GM19035 (cell line): ENCODE measurements around the gene ST8SIA2.

Experiments used
- ATAC-seq: cut with Tn5 transposase; IDR thresholded peaks from one replicate; pipeline ENCODE4 v1.9.1; 2021; ENCODE audit not compliant: unreplicated experiment

Gene ST8SIA2

GRCh38 chr15:92480361-92480760 lies 86.7 kb downstream of the ST8SIA2 start:
- ATAC-seq: no peak

DNA sequence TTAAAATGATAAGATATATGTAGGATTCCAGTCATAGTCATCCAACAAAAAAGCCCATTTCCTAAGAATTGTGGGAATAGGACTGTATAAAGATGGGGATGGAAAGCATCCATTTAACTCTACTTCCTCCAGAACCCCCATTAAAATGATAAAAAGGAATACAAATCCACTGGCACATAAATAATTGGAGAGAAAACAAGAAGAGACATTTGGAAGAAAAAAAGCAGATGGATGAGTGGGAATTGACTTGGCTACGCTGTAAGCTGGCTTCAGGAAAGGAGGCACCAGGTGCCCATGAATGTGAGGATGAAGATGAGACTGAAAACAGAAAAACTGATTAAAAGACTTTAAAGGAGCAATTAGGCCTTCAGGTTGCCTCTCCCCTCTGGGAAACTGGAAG lies 91.8 kb downstream of the ST8SIA2 start:
- ATAC-seq: no peak

DNA sequence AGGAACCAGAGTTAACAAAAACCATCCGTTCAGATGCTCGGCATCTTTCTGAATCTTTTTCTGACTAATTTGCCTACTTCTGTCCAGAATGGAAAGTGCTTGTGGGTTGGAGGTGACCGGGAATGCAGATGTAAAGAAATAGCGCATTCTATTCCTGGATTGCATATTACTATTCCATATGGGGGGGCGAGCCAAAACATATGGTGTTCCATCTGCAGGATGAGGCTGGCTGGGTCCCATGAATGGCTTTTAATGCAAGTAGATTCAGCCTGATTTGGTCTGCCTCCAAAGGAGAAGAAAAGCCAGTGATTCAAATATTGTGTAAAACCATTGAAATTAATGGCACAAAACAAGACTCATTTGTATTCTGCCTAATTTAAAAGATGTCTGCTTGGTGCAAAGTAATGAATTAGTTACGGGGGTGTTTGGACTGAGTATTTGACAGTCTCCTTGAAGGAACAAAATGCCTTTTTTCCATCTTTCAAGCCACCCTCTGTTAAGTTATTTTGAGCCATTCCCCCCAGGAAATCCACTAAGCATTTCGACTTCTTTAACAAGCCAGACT lies 99.0 kb downstream of the ST8SIA2 start:
- ATAC-seq: no peak

DNA sequence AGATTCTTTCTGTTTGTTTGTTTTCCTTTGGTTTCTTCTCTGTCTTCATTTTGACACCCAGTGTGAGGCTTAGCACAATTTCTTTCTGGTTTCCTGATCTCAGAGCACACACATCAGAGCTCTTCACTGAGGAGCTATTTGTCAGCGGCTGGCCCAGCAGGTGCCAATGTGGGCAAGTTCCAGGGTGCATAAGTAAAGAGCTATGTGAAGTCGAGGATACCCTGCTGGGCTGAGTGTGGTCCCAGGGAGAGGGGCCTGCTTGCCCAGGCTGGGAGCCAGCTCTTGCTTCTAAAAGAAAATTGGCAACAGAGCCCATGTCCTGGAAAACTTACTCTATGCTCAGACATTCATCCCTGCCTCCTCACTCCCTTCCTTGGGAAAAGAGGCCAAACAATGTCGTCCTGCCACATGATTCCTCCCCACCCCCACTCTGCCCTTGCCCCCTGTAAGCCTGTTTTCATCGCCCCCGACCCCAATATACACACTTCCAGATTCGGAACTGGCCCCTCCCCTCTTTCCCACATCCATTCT lies 101.2 kb downstream of the ST8SIA2 start:
- no peak for ATAC-seq

GRCh38 chr15:92495446-92495845 lies 101.8 kb downstream of the ST8SIA2 start:
- no peak for ATAC-seq

- no peak for ATAC-seq
Observed at GRCh38 chr15:92499731-92500530, 106.2 kb downstream of the ST8SIA2 start.

- no peak for ATAC-seq
Observed at GRCh38 chr15:92502336-92502735, 108.7 kb downstream of the ST8SIA2 start.

DNA sequence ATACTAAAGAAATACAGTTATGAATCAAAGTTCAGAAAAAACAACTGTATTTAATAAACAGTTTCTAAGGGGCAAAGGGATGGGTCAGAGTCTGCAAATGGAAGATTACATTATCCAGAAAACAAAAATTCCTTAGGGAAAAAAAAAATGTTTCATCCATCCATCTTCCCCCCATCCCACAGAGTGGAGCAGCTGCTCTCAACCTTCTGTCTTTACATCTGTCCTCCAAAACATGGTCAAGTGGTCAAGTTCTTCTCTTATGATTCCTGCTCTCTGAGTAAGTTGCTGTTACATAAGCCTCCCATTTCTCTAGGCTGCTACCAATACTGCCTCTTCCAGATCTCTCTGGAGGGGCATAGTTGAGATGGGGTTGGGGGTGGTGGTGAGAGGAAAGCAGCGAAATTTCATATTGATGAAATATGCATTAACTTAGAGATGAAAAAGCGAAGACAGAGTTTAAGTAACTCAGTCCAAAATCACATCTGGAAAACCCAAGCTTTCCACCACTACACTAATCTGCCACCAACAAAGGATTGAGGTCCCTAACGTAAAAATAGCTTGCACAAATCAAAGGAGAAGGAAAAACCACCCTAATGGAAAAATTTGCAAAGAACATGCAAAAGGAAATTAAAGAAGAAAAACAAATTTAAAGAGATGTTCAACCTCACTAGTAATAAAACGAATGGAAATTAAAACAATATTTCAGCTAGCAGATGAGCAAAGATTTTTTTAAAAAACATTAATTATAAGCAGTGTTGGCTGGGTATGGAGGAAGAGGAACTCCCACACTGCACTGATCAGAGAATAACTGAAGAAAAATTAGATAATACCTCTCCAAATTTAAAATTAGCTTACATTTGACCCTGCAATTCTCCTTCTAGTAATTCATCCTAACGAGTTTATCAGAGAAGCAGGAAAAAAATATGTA lies 109.5 kb downstream of the ST8SIA2 start:
- ATAC-seq: no peak

- ATAC-seq: no peak
Observed at GRCh38 chr15:92503889-92504288, 110.2 kb downstream of the ST8SIA2 start.

DNA sequence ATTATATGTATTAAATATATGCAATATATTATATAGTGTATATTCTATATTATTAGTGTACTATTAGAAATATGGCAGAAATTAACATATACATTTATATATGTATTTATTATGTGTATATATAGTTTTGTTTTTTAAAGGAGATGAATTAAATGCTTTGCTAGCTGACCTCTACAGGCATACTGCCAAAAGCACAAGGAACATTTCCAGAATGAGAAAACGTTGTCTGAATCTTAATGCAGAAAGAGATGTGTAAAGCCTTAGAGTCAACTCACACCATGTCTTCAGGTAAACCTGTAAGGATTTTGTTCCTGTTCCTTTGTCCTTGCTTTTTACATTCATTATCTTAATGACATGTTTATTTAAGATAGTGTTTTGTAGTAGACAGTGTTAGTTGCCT lies 111.9 kb downstream of the ST8SIA2 start:
- no peak for ATAC-seq

DNA sequence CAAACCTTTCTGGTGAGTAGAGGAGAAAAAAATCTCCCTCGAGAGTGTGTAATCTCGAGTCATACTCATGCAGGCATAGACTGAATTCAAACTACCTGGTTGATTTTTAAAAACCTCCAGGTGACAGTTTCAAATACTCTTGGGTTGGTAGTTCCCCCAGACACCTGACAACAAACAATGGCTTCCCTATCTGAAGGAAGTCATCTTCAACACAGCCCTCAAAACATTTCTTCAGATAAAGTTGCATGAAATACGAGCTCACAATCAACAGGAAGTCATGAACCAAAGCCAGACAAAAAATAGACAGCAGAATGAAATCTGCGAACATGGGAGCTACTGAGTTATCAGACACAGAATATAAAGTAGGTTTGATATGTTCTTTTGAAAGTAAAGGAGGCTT lies 112.8 kb downstream of the ST8SIA2 start:
- ATAC-seq: no peak

- no peak for ATAC-seq
Observed at GRCh38 chr15:92510163-92510882, 116.6 kb downstream of the ST8SIA2 start.
